Uterus (tissue), 2 donors: ENCODE results near the gene NDUFA11.

Source experiments
- POLR2A ChIP-seq, 2 donors: fragments of 450-650 bp; IDR thresholded peaks; one replicate each; pipeline ENCODE4 v1.6.1; 2016; ENCODE audit warnings: antibody characterized with exemption in 2 of 2, mild to moderate bottlenecking in 1 of 2, moderate library complexity in 1 of 2
- TF ChIP-seq, protein P1 (sequence below), 4 experiments: fragments of 200-600 bp in 2 of 4; fragments of 450-650 bp in 2 of 4; sonication (generic) in 2 of 4; IDR thresholded peaks; one replicate each; pipeline ENCODE4 v1.5.1; 2016 to 2019; ENCODE audit warnings: antibody characterized with exemption in 4 of 4, mild to moderate bottlenecking in 2 of 4, moderate library complexity in 1 of 4

DNA sequence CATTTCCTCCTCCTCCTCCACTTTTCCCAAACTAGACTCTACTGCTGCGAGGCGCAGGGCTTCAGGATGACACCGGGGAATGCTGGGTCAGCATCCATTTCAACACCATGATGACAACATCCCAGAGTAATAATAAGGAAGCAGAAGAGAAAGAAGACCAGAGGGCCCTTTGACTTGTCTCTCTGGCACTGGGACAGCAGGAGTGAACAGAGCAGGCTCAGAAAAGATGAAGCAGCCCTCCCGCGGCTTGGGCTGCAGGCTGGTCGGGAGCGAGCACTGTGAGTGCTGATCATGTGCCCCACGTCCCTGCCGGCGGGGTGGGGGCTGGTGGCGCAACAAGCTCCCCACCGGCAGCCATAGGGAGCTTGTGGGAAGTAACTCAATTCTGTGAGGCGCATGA is 43.8 kb upstream of the NDUFA11 start:
- TF ChIP-seq, protein P1, sequence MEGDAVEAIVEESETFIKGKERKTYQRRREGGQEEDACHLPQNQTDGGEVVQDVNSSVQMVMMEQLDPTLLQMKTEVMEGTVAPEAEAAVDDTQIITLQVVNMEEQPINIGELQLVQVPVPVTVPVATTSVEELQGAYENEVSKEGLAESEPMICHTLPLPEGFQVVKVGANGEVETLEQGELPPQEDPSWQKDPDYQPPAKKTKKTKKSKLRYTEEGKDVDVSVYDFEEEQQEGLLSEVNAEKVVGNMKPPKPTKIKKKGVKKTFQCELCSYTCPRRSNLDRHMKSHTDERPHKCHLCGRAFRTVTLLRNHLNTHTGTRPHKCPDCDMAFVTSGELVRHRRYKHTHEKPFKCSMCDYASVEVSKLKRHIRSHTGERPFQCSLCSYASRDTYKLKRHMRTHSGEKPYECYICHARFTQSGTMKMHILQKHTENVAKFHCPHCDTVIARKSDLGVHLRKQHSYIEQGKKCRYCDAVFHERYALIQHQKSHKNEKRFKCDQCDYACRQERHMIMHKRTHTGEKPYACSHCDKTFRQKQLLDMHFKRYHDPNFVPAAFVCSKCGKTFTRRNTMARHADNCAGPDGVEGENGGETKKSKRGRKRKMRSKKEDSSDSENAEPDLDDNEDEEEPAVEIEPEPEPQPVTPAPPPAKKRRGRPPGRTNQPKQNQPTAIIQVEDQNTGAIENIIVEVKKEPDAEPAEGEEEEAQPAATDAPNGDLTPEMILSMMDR (IDR thresholded peaks at IDR 0.05): no peak
- no peak for TF ChIP-seq POLR2A (IDR thresholded peaks at IDR 0.05)
